ENCODE measurements around the gene MAPKAP1. TPM values are rescaled to one million over a fixed set of nuclear protein-coding genes. Genes with fewer than 3 reads are reported as not detected.

The MAPKAP1 gene
- total RNA-seq, 1 donor from 2014 or later: 62.9 TPM

- no peak for DNase-seq (ENCODE audit: low spot score in 2 of 2, unreplicated experiment in 2 of 2)
- Mint-ChIP-seq H3K4me1 (peaks cover 13% of the 10 kb centered on the region), H3K27ac (no peak overlapping the region), H3K9me3 (no peaks in the 10 kb centered on the region), H3K27me3 (ENCODE audit: low read depth) (peaks cover 3% of the 10 kb centered on the region), H3K4me3 (peak overlapping the region; percentile 8), H3K36me3 (peaks cover 2% of the 10 kb centered on the region)
- no peak for TF ChIP-seq CTCF (IDR thresholded peaks at IDR 0.05; ENCODE audit: unreplicated experiment)
These were observed 37.6 kb upstream of the MAPKAP1 start for GRCh38 chr9:125744616-125745015.

GRCh38 chr9:125743682-125744428 is 36.8 kb upstream of the MAPKAP1 start:
- Mint-ChIP-seq H3K36me3 (no peaks in the 10 kb centered on the region), H3K27me3 (ENCODE audit: low read depth) (peaks cover 3% of the 10 kb centered on the region), H3K4me3 (no peak overlapping the region), H3K9me3 (no peaks in the 10 kb centered on the region), H3K4me1 (peaks cover 6% of the 10 kb centered on the region), H3K27ac (no peak overlapping the region)
- DNase-seq (ENCODE audit: low spot score in 2 of 2, unreplicated experiment in 2 of 2): no peak
- no peak for TF ChIP-seq CTCF (IDR thresholded peaks at IDR 0.05; ENCODE audit: unreplicated experiment)

DNA sequence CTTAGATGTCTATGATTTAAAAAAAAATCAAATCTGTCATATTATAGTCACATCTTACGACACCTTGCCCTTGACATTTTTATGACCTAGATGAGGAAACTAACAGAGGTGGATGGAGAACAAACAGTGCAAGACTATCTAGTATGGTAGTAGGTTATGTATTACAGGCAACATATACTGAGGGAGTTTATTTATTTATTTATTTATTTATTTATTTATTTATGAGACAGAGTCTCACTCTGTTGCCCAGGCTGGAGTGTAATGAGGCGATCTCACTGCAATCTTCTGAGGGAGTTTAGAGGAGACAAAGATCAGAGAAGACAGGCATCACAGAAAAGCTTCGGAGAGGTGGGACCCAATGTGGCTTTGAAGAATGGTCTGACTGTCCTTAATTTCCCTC is 35.6 kb upstream of the MAPKAP1 start:
- DNase-seq (ENCODE audit: low spot score in 2 of 2, unreplicated experiment in 2 of 2): no peak
- H3K27me3 Mint-ChIP-seq (ENCODE audit: low read depth): peaks cover 6% of the 10 kb centered on the region
- no peak for TF ChIP-seq CTCF (IDR thresholded peaks at IDR 0.05; ENCODE audit: unreplicated experiment)
- no peak overlapping the region for H3K4me3 Mint-ChIP-seq
- H3K9me3 Mint-ChIP-seq: no peaks in the 10 kb centered on the region
- H3K4me1 Mint-ChIP-seq: no peaks in the 10 kb centered on the region
- no peak overlapping the region for H3K27ac Mint-ChIP-seq
- no peaks in the 10 kb centered on the region for H3K36me3 Mint-ChIP-seq

DNA sequence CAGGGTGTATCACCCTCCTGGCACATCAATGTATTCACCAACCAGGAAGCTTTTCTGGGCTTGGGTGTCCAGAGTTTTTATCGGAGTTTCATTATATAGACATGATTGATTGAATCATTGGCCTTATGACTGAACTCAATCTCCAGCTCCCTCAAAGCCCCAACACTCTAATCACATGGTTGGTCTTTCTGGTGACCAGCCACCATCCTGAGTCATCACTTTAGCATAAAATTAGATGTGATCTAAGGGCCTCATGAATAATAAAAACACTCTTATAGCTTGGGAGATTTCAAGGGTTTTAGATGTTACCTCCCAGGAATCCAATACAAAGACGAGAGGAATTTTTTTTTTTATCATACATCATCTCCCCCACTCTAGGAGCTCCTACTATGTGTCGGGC is 32.4 kb upstream of the MAPKAP1 start:
- Mint-ChIP-seq H3K36me3 (no peaks in the 10 kb centered on the region), H3K4me1 (no peaks in the 10 kb centered on the region), H3K9me3 (no peaks in the 10 kb centered on the region), H3K4me3 (no peak overlapping the region), H3K27ac (no peak overlapping the region), H3K27me3 (ENCODE audit: low read depth) (peaks cover 12% of the 10 kb centered on the region)
- TF ChIP-seq CTCF (IDR thresholded peaks at IDR 0.05; ENCODE audit: unreplicated experiment): no peak
- no peak for DNase-seq (ENCODE audit: low spot score in 2 of 2, unreplicated experiment in 2 of 2)

DNA sequence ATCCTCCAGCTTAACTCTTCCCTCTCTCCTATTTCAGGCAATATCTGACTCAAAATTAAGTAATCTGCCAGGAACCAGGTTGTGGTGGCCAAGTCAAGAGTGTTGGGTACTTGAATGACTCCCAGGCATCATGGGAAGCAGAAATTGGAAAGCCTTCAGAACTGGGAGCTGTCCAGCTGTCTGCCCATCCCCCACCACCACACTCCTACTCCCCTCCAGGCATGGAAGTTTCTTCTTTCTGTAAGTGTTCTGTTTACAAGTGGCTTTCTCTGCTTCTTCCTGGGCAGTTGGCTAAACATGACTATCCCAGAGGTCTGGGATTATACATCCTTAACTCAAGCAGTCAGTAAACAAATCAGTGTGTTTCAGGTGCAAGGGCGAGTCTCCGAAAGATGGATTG is 25.6 kb upstream of the MAPKAP1 start:
- H3K4me1 Mint-ChIP-seq: no peaks in the 10 kb centered on the region
- no peaks in the 10 kb centered on the region for H3K9me3 Mint-ChIP-seq
- peaks cover 29% of the 10 kb centered on the region for H3K27me3 Mint-ChIP-seq (ENCODE audit: low read depth)
- H3K4me3 Mint-ChIP-seq: no peak overlapping the region
- peak in 1 of 2 experiments; percentile 50 for DNase-seq (ENCODE audit: low spot score in 2 of 2, unreplicated experiment in 2 of 2)
- TF ChIP-seq CTCF (IDR thresholded peaks at IDR 0.05; ENCODE audit: unreplicated experiment): no peak
- H3K27ac Mint-ChIP-seq: no peak overlapping the region
- H3K36me3 Mint-ChIP-seq: no peaks in the 10 kb centered on the region
